ENCODE data around the gene COL4A4. TPM values are rescaled to one million over a fixed set of nuclear protein-coding genes. Genes with fewer than 3 reads are reported as not detected.

Gene COL4A4
- total and polyA plus RNA-seq, 2 donors (not counting 1 experiment from before 2014, with no cell fraction given): 6.2 to 30.2 TPM

DNA sequence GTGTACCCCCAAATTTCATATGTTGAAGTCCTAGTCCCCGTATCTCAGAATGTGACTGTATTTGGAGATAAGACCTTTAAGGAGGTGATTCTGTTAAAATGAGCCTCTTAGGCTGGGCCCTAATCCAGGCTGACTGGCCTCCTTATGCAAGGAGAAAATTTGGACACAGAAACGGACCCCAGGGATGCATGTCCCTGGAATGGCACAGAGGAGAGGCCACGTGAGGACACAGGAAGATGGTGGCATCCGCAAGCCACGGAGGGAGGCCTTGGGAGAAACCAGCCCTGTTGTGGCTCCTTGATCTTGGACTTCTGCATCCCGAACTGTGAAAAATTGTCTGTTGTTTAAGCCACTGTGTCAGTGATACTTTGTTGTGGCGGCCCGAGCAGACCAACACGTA is 150.7 kb downstream of the COL4A4 start:
- H3K27ac Mint-ChIP-seq: no peak overlapping the region

DNA sequence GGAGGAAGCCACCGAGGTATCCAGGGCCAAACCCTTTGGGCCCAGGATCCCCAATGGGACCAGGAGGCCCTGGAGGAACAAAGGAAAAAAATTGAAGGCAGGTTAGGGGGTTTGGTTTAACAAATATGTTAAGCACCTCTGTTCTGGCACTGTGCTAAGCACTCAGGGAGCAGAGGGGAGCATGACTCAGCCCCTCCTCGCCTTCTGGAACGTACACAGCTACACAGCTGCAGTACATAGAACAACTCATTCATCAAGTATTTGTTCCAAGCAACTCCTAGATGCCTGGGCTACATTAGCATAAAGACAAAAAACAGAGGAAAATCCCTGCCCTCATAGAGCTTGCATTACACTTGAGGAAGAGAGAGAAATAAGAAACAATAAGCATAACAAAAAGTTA is 153.6 kb downstream of the COL4A4 start:
- Histone ChIP-seq H4K20me1 (ENCODE audit: control insufficient read depth, insufficient read depth, low read length, poor library complexity, severe bottlenecking) (no peaks in the 10 kb centered on the region), H3K79me2 (ENCODE audit: control insufficient read depth, insufficient read depth, low read length) (no peaks in the 10 kb centered on the region), H3K36me3 (replicated peaks in 1 of 2; ENCODE audit: control extremely low read depth in 1 of 2, control insufficient read depth in 1 of 2, extremely low read depth in 1 of 2, insufficient read depth in 2 of 2, low read length in 1 of 2) (no peaks in the 10 kb centered on the region), H3K4me1 (ENCODE audit: control insufficient read depth in 2 of 2, insufficient read depth in 2 of 2, low read length in 2 of 2) (no peaks in the 10 kb centered on the region), H3K4me3 (ENCODE audit: control extremely low read depth in 1 of 5, extremely low read depth in 1 of 5, insufficient read depth in 1 of 5, low read depth in 2 of 5, low read length in 4 of 5) (no peak overlapping the region), H3K9me3 (ENCODE audit: control extremely low read depth in 1 of 3, control insufficient read depth in 2 of 3, insufficient read depth in 1 of 3, low read length in 2 of 3) (no peaks in the 10 kb centered on the region), H3K9ac (ENCODE audit: low read length) (no peak overlapping the region), H3K27me3 (replicated peaks in 1 of 4; ENCODE audit: control extremely low read depth in 1 of 4, control insufficient read depth in 3 of 4, insufficient read depth in 4 of 4, low read length in 3 of 4) (no peaks in the 10 kb centered on the region), H3K4me2 (replicated peaks; ENCODE audit: low read depth, low read length, poor library complexity, severe bottlenecking) (no peak overlapping the region), H3K27ac (ENCODE audit: low read length in 2 of 2) (no peak overlapping the region), H2AFZ (ENCODE audit: insufficient read depth, low read depth, low read length, poor library complexity, severe bottlenecking) (no peak overlapping the region)
- Mint-ChIP-seq H3K27me3 (no peaks in the 10 kb centered on the region), H3K9me3 (ENCODE audit: insufficient read depth) (no peaks in the 10 kb centered on the region), H3K27ac (no peak overlapping the region), H3K4me1 (no peaks in the 10 kb centered on the region), H3K4me3 (no peak overlapping the region)
- no peak for TF ChIP-seq CTCF (IDR thresholded peaks at IDR 0.05)
- POLR2A ChIA-PET: no interaction called here
- DNase-seq (no peak), ATAC-seq (ENCODE audit: low read depth) (no peak)
- intact Hi-C loops (cut with micrococcal nuclease): no loop called here
- WGBS (ENCODE audit: insufficient coverage): 75% methylated on average over 3 of the region's 3 CpGs
- CTCF ChIA-PET: no interaction called here

More for the DNA sequence above, 150.7 kb downstream of the COL4A4 start:
- intact Hi-C loops (cut with micrococcal nuclease): no loop called here
- TF ChIP-seq CTCF (IDR thresholded peaks at IDR 0.05) (no peak), EZH2 (IDR thresholded peaks at IDR 0.05; ENCODE audit: borderline replicate concordance, insufficient read depth, low read depth, low read length, poor library complexity, severe bottlenecking) (no peak)
- Histone ChIP-seq H3K9me3 (ENCODE audit: control extremely low read depth in 1 of 3, control insufficient read depth in 2 of 3, insufficient read depth in 1 of 3, low read length in 2 of 3) (no peaks in the 10 kb centered on the region), H4K20me1 (ENCODE audit: control insufficient read depth, insufficient read depth, low read length, poor library complexity, severe bottlenecking) (no peaks in the 10 kb centered on the region), H3K79me2 (ENCODE audit: control insufficient read depth, insufficient read depth, low read length) (no peaks in the 10 kb centered on the region), H3K9ac (ENCODE audit: low read length) (no peak overlapping the region), H2AFZ (ENCODE audit: insufficient read depth, low read depth, low read length, poor library complexity, severe bottlenecking) (no peak overlapping the region), H3K27me3 (replicated peaks in 1 of 4; ENCODE audit: control extremely low read depth in 1 of 4, control insufficient read depth in 3 of 4, insufficient read depth in 4 of 4, low read length in 3 of 4) (no peaks in the 10 kb centered on the region), H3K4me2 (replicated peaks; ENCODE audit: low read depth, low read length, poor library complexity, severe bottlenecking) (no peak overlapping the region), H3K36me3 (replicated peaks in 1 of 2; ENCODE audit: control extremely low read depth in 1 of 2, control insufficient read depth in 1 of 2, extremely low read depth in 1 of 2, insufficient read depth in 2 of 2, low read length in 1 of 2) (no peaks in the 10 kb centered on the region), H3K4me1 (ENCODE audit: control insufficient read depth in 2 of 2, insufficient read depth in 2 of 2, low read length in 2 of 2) (no peaks in the 10 kb centered on the region), H3K27ac (ENCODE audit: low read length in 2 of 2) (no peak overlapping the region), H3K4me3 (ENCODE audit: control extremely low read depth in 1 of 5, extremely low read depth in 1 of 5, insufficient read depth in 1 of 5, low read depth in 2 of 5, low read length in 4 of 5) (no peak overlapping the region)
- no peaks in the 10 kb centered on the region for H3K4me1 Mint-ChIP-seq
- no peaks in the 10 kb centered on the region for H3K9me3 Mint-ChIP-seq (ENCODE audit: insufficient read depth)
- H3K27me3 Mint-ChIP-seq: no peaks in the 10 kb centered on the region
- ATAC-seq (ENCODE audit: low read depth): no peak
- POLR2A ChIA-PET: no interaction called here
- WGBS (ENCODE audit: insufficient coverage): 90% methylated on average over 7 of the region's 9 CpGs
- DNase-seq: no peak
- CTCF ChIA-PET: no interaction called here
- no peak overlapping the region for H3K4me3 Mint-ChIP-seq

Data from B cell (primary cell).